Esophagus muscularis mucosa (tissue), 4 donors: ENCODE data around the gene UBE2F.

Experiments
- EP300 ChIP-seq: sonication (generic); formaldehyde crosslinking; IDR thresholded peaks from one replicate; pipeline ENCODE4 v1.6.1; 2017; ENCODE audit warnings: antibody characterized with exemption
- POLR2A ChIP-seq: fragments of 450-650 bp; IDR thresholded peaks from one replicate; pipeline ENCODE4 v1.6.1; 2017; ENCODE audit warnings: antibody characterized with exemption, moderate library complexity, mild to moderate bottlenecking, low read depth
- POLR2AphosphoS5 ChIP-seq, 2 donors: sonication (generic); formaldehyde crosslinking; IDR thresholded peaks; one replicate each; pipeline ENCODE4 v1.6.1; 2017; ENCODE audit warnings: antibody characterized with exemption in 2 of 2
- TF ChIP-seq, protein P1 (sequence below), 3 experiments: fragments of 200-600 bp in 2 of 3; fragments of 450-650 bp in 1 of 3; sonication (generic) in 2 of 3; IDR thresholded peaks; one replicate each; pipeline ENCODE4 v1.5.1; 2017 to 2019; ENCODE audit warnings: antibody characterized with exemption in 3 of 3, mild to moderate bottlenecking in 2 of 3, moderate library complexity in 1 of 3

GRCh38 chr2:237921967-237922492 lies 44.8 kb upstream of the UBE2F start:
- TF ChIP-seq, protein P1, sequence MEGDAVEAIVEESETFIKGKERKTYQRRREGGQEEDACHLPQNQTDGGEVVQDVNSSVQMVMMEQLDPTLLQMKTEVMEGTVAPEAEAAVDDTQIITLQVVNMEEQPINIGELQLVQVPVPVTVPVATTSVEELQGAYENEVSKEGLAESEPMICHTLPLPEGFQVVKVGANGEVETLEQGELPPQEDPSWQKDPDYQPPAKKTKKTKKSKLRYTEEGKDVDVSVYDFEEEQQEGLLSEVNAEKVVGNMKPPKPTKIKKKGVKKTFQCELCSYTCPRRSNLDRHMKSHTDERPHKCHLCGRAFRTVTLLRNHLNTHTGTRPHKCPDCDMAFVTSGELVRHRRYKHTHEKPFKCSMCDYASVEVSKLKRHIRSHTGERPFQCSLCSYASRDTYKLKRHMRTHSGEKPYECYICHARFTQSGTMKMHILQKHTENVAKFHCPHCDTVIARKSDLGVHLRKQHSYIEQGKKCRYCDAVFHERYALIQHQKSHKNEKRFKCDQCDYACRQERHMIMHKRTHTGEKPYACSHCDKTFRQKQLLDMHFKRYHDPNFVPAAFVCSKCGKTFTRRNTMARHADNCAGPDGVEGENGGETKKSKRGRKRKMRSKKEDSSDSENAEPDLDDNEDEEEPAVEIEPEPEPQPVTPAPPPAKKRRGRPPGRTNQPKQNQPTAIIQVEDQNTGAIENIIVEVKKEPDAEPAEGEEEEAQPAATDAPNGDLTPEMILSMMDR (IDR thresholded peaks at IDR 0.05), result no peak
- TF ChIP-seq POLR2AphosphoS5 (IDR thresholded peaks at IDR 0.05) (no peak), POLR2A (no peak), EP300 (no peak)
